ENCODE results near the gene GPR156. TPM values are rescaled to one million over a fixed set of nuclear protein-coding genes. Genes with fewer than 3 reads are reported as not detected.
A peak's percentile ranks its signal among the peaks of the same experiment; 100 is the strongest.
"Not testable (repeated sequence)": the region's sequence is repeated elsewhere in the genome, so short reads cannot be mapped to it uniquely, and the experiment has no call there.

Gene GPR156
- total RNA-seq (0.42 TPM), polyA plus RNA-seq (not detected)

GRCh38 chr3:120284747-120285507 is at the start of gene GPR156:
Gene GPR156 (minus strand): TSS chr3:120285222. CDS start chr3:120244098, 41,124 bp downstream.
- H3K27ac Mint-ChIP-seq = peak within 1 kb of the TSS in 1 of 3 donors; percentile 45
- peak within 1 kb of the TSS in 2 of 4 donors; percentile 24 to 51 for H3K4me3 Mint-ChIP-seq
- peaks cover 19% of the 10 kb centered on the region for H3K27me3 ChIP-seq (ENCODE audit: control insufficient read depth, insufficient read depth, low read length)
- H3K4me1 ChIP-seq (ENCODE audit: control insufficient read depth, insufficient read depth, low read length, poor library complexity, severe bottlenecking) = peaks cover 10% of the 10 kb centered on the region
- DNase-seq (no peak), ATAC-seq (ENCODE audit: low read depth in 2 of 2) (no peak)
- no peaks in the 10 kb centered on the region for H3K9me3 ChIP-seq (ENCODE audit: control insufficient read depth in 2 of 2, low read length in 2 of 2)
- H3K27ac ChIP-seq (ENCODE audit: insufficient read depth, low read length, poor library complexity, severe bottlenecking) = no peak within 1 kb of the TSS
- H3K27me3 Mint-ChIP-seq = peaks cover 72% of the 10 kb centered on the region
- no peaks in the 10 kb centered on the region for H3K36me3 ChIP-seq (ENCODE audit: control insufficient read depth, insufficient read depth, low read length)
- H3K36me3 Mint-ChIP-seq = no peaks in the 10 kb centered on the region
- peaks cover 0 to 5% (median 3%) of the 10 kb centered on the region in 4 donors for H3K4me1 Mint-ChIP-seq
- peaks cover 0 to 5% (median 0%) of the 10 kb centered on the region in 7 donors for H3K9me3 Mint-ChIP-seq
- H3K4me3 ChIP-seq (ENCODE audit: low read depth, low read length) = no peak within 1 kb of the TSS

- H3K4me3 Mint-ChIP-seq = no peak overlapping the region
- H3K4me3 ChIP-seq (ENCODE audit: low read depth, low read length) = no peak overlapping the region
- H3K9me3 ChIP-seq (ENCODE audit: control insufficient read depth in 2 of 2, low read length in 2 of 2) = no peaks in the 10 kb centered on the region
- peaks cover 17 to 25% (median 22%) of the 10 kb centered on the region in 4 donors for H3K4me1 Mint-ChIP-seq
- H3K27ac ChIP-seq (ENCODE audit: insufficient read depth, low read length, poor library complexity, severe bottlenecking) = no peak overlapping the region
- no peaks in the 10 kb centered on the region for H3K27me3 ChIP-seq (ENCODE audit: control insufficient read depth, insufficient read depth, low read length)
- H3K36me3 ChIP-seq (ENCODE audit: control insufficient read depth, insufficient read depth, low read length) = peaks cover 67% of the 10 kb centered on the region
- H3K27me3 Mint-ChIP-seq = no peaks in the 10 kb centered on the region
- ATAC-seq (ENCODE audit: low read depth in 2 of 2) (no peak), DNase-seq (no peak)
- H3K9me3 Mint-ChIP-seq = no peaks in the 10 kb centered on the region
- no peak overlapping the region for H3K27ac Mint-ChIP-seq
- peaks cover 4% of the 10 kb centered on the region for H3K4me1 ChIP-seq (ENCODE audit: control insufficient read depth, insufficient read depth, low read length, poor library complexity, severe bottlenecking)
- peaks cover 40% of the 10 kb centered on the region for H3K36me3 Mint-ChIP-seq
Measured at GRCh38 chr3:120332646-120333045, 47.6 kb upstream of the GPR156 start.

- Mint-ChIP-seq H3K36me3 (peaks cover 43% of the 10 kb centered on the region), H3K27ac (peak overlapping the region in 1 of 3 donors; percentile 44), H3K9me3 (no peaks in the 10 kb centered on the region), H3K4me1 (peaks cover 9 to 13% (median 9%) of the 10 kb centered on the region in 4 donors), H3K27me3 (no peaks in the 10 kb centered on the region), H3K4me3 (no peak overlapping the region)
- H3K9me3 ChIP-seq (ENCODE audit: control insufficient read depth in 2 of 2, low read length in 2 of 2) = no peaks in the 10 kb centered on the region
- H3K27me3 ChIP-seq (ENCODE audit: control insufficient read depth, insufficient read depth, low read length) = no peaks in the 10 kb centered on the region
- no peak overlapping the region for H3K4me3 ChIP-seq (ENCODE audit: low read depth, low read length)
- H3K27ac ChIP-seq (ENCODE audit: insufficient read depth, low read length, poor library complexity, severe bottlenecking) = no peak overlapping the region
- H3K4me1 ChIP-seq (ENCODE audit: control insufficient read depth, insufficient read depth, low read length, poor library complexity, severe bottlenecking) = no peaks in the 10 kb centered on the region
- DNase-seq (no peak), ATAC-seq (ENCODE audit: low read depth in 2 of 2) (no peak)
- peaks cover 69% of the 10 kb centered on the region for H3K36me3 ChIP-seq (ENCODE audit: control insufficient read depth, insufficient read depth, low read length)
Measured at GRCh38 chr3:120331076-120331475, 46.1 kb upstream of the GPR156 start.

GRCh38 chr3:120326784-120327183 is 41.8 kb upstream of the GPR156 start:
- no peak for DNase-seq
- Histone ChIP-seq H3K9me3 (ENCODE audit: control insufficient read depth in 2 of 2, low read length in 2 of 2) (no peaks in the 10 kb centered on the region), H3K4me3 (ENCODE audit: low read depth, low read length) (no peak overlapping the region), H3K36me3 (ENCODE audit: control insufficient read depth, insufficient read depth, low read length) (peaks cover 55% of the 10 kb centered on the region), H3K27ac (ENCODE audit: insufficient read depth, low read length, poor library complexity, severe bottlenecking) (no peak overlapping the region), H3K27me3 (ENCODE audit: control insufficient read depth, insufficient read depth, low read length) (no peaks in the 10 kb centered on the region), H3K4me1 (ENCODE audit: control insufficient read depth, insufficient read depth, low read length, poor library complexity, severe bottlenecking) (no peaks in the 10 kb centered on the region)
- no peaks in the 10 kb centered on the region for H3K9me3 Mint-ChIP-seq
- no peaks in the 10 kb centered on the region for H3K27me3 Mint-ChIP-seq
- peaks cover 33% of the 10 kb centered on the region for H3K36me3 Mint-ChIP-seq
- H3K4me3 Mint-ChIP-seq = no peak overlapping the region
- no peak for ATAC-seq (ENCODE audit: low read depth in 2 of 2)
- peaks cover 0 to 7% (median 1%) of the 10 kb centered on the region in 4 donors for H3K4me1 Mint-ChIP-seq
- peak overlapping the region in 1 of 3 donors; percentile 17 for H3K27ac Mint-ChIP-seq

GRCh38 chr3:120324190-120324589 is 39.2 kb upstream of the GPR156 start:
- ATAC-seq (ENCODE audit: low read depth in 2 of 2) (no peak), DNase-seq (no peak)
- H3K4me3 ChIP-seq (ENCODE audit: low read depth, low read length) = no peak overlapping the region
- no peak overlapping the region for H3K4me3 Mint-ChIP-seq
- no peaks in the 10 kb centered on the region for H3K27me3 ChIP-seq (ENCODE audit: control insufficient read depth, insufficient read depth, low read length)
- H3K27ac Mint-ChIP-seq = no peak overlapping the region
- peaks cover 0 to 7% (median 1%) of the 10 kb centered on the region in 4 donors for H3K4me1 Mint-ChIP-seq
- peaks cover 23% of the 10 kb centered on the region for H3K36me3 Mint-ChIP-seq
- no peak overlapping the region for H3K27ac ChIP-seq (ENCODE audit: insufficient read depth, low read length, poor library complexity, severe bottlenecking)
- no peaks in the 10 kb centered on the region for H3K27me3 Mint-ChIP-seq
- no peaks in the 10 kb centered on the region for H3K4me1 ChIP-seq (ENCODE audit: control insufficient read depth, insufficient read depth, low read length, poor library complexity, severe bottlenecking)
- H3K9me3 ChIP-seq (ENCODE audit: control insufficient read depth in 2 of 2, low read length in 2 of 2) = no peaks in the 10 kb centered on the region
- H3K9me3 Mint-ChIP-seq = peaks cover 0 to 4% (median 0%) of the 10 kb centered on the region in 7 donors
- H3K36me3 ChIP-seq (ENCODE audit: control insufficient read depth, insufficient read depth, low read length) = peaks cover 31% of the 10 kb centered on the region

- not testable (repeated sequence) for DNase-seq
Measured at GRCh38 chr3:120323761-120324160, 38.7 kb upstream of the GPR156 start.

GRCh38 chr3:120311863-120312794 is 27.1 kb upstream of the GPR156 start:
- Histone ChIP-seq H3K9me3 (ENCODE audit: control insufficient read depth in 2 of 2, low read length in 2 of 2) (no peaks in the 10 kb centered on the region), H3K27me3 (ENCODE audit: control insufficient read depth, insufficient read depth, low read length) (no peaks in the 10 kb centered on the region), H3K4me1 (ENCODE audit: control insufficient read depth, insufficient read depth, low read length, poor library complexity, severe bottlenecking) (no peaks in the 10 kb centered on the region), H3K36me3 (ENCODE audit: control insufficient read depth, insufficient read depth, low read length) (no peaks in the 10 kb centered on the region), H3K4me3 (ENCODE audit: low read depth, low read length) (no peak overlapping the region), H3K27ac (ENCODE audit: insufficient read depth, low read length, poor library complexity, severe bottlenecking) (no peak overlapping the region)
- DNase-seq = peak in 1 of 3 donors; percentile 20
- H3K9me3 Mint-ChIP-seq = peaks cover 3 to 12% (median 6%) of the 10 kb centered on the region in 7 donors
- no peaks in the 10 kb centered on the region for H3K27me3 Mint-ChIP-seq
- H3K4me3 Mint-ChIP-seq = no peak overlapping the region
- H3K27ac Mint-ChIP-seq = peak overlapping the region in 1 of 3 donors; percentile 27
- peaks cover 0 to 5% (median 1%) of the 10 kb centered on the region in 4 donors for H3K4me1 Mint-ChIP-seq
- H3K36me3 Mint-ChIP-seq = peaks cover 23% of the 10 kb centered on the region
- no peak for ATAC-seq (ENCODE audit: low read depth in 2 of 2)

More at GRCh38 chr3:120323761-120324160, 38.7 kb upstream of the GPR156 start:
- peaks cover 26% of the 10 kb centered on the region for H3K36me3 ChIP-seq (ENCODE audit: control insufficient read depth, insufficient read depth, low read length)
- not testable (repeated sequence) for H3K4me3 Mint-ChIP-seq; H3K27ac Mint-ChIP-seq; H3K4me3 ChIP-seq (ENCODE audit: low read depth, low read length); H3K4me1 ChIP-seq (ENCODE audit: control insufficient read depth, insufficient read depth, low read length, poor library complexity, severe bottlenecking); H3K9me3 ChIP-seq (ENCODE audit: control insufficient read depth in 2 of 2, low read length in 2 of 2); ATAC-seq (ENCODE audit: low read depth in 2 of 2); H3K27me3 ChIP-seq (ENCODE audit: control insufficient read depth, insufficient read depth, low read length); H3K4me1 Mint-ChIP-seq; H3K27ac ChIP-seq (ENCODE audit: insufficient read depth, low read length, poor library complexity, severe bottlenecking); H3K27me3 Mint-ChIP-seq; H3K9me3 Mint-ChIP-seq
- H3K36me3 Mint-ChIP-seq = peaks cover 23% of the 10 kb centered on the region

Measured in CD4-positive, CD25-positive, alpha-beta regulatory T cell (primary cell).